Measurements from ENCODE around the gene DMAP1. TPM values are rescaled to one million over a fixed set of nuclear protein-coding genes. Genes with fewer than 3 reads are reported as not detected.

The DMAP1 gene
- total RNA-seq, 1 donor from 2014 or later = 54.6 TPM

DNA sequence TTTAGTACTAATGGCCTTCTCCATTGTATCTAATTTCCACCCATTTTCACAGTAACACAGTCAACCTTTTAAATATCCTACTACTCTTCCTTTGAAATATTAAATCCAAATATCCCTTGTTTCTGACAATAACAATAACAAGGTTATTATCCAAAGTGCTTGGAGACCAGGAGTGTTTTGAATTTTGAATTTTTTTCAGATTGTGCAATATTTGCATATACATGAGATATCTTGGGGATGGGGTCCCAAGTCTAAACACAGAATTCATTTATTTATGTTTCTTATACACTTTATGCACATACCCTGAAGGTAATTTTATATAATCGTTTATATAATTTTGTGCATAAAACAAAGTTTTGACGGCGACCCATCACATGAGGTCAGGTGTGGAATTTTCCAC is 17.5 kb downstream of the DMAP1 start:
- H3K27ac Mint-ChIP-seq = no peak overlapping the region
- no peak overlapping the region for H3K4me3 Mint-ChIP-seq
- H3K9me3 Mint-ChIP-seq = no peaks in the 10 kb centered on the region
- DNase-seq (ENCODE audit: extremely low spot score, unreplicated experiment) = no peak
- peaks cover 8% of the 10 kb centered on the region for H3K4me1 Mint-ChIP-seq (ENCODE audit: unreplicated experiment)
- TF ChIP-seq, protein P1, sequence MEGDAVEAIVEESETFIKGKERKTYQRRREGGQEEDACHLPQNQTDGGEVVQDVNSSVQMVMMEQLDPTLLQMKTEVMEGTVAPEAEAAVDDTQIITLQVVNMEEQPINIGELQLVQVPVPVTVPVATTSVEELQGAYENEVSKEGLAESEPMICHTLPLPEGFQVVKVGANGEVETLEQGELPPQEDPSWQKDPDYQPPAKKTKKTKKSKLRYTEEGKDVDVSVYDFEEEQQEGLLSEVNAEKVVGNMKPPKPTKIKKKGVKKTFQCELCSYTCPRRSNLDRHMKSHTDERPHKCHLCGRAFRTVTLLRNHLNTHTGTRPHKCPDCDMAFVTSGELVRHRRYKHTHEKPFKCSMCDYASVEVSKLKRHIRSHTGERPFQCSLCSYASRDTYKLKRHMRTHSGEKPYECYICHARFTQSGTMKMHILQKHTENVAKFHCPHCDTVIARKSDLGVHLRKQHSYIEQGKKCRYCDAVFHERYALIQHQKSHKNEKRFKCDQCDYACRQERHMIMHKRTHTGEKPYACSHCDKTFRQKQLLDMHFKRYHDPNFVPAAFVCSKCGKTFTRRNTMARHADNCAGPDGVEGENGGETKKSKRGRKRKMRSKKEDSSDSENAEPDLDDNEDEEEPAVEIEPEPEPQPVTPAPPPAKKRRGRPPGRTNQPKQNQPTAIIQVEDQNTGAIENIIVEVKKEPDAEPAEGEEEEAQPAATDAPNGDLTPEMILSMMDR (conservative IDR thresholded peaks at IDR 0.05) = no peak
- peaks cover 31% of the 10 kb centered on the region for H3K36me3 Mint-ChIP-seq
- no peaks in the 10 kb centered on the region for H3K27me3 Mint-ChIP-seq

DNA sequence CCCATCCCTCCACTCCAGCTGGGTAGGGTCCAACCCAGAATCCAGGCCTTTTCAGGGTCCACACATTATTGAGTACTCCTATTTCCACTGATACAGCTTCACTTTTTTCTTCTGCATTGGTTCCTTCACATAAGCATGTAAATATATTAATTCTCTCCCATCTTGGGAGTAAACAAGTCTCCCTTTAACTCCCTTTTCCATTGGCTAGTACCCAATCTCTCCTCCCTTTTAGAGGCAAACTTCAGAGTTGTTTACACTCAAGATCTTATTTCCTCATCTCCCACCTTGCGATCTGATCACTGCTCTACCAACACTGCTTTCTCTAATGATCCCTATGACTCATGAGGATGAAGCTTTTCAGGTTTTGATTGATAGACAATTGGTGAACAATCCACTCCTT is 20.3 kb downstream of the DMAP1 start:
- Mint-ChIP-seq H3K27me3 (no peaks in the 10 kb centered on the region), H3K9me3 (no peaks in the 10 kb centered on the region), H3K4me1 (ENCODE audit: unreplicated experiment) (peaks cover 19% of the 10 kb centered on the region), H3K4me3 (no peak overlapping the region), H3K36me3 (peaks cover 24% of the 10 kb centered on the region), H3K27ac (no peak overlapping the region)
- no peak for DNase-seq (ENCODE audit: extremely low spot score, unreplicated experiment)
- TF ChIP-seq, protein P1 (conservative IDR thresholded peaks at IDR 0.05) = no peak

DNA sequence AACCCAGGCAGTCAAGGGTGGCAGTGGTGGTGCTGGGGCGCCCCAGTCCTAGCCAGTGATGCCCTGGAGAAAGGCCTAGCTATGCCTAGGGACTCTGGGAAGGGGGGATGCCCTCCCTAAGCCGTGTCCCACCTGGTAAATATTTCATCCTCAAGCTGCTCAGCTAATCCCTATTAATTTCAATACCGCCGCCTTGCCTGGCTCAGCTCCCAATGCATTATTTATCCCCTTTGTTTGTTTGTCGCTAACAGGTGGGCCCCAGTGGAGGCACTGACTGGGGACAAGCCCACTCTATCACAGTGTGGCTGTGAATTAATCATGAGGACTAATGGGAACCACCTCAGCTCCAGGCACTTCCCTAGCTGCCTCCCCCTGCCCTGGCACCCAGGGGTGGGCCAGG is 22.5 kb downstream of the DMAP1 start:
- TF ChIP-seq, protein P1 (conservative IDR thresholded peaks at IDR 0.05) = no peak
- DNase-seq (ENCODE audit: extremely low spot score, unreplicated experiment) = no peak

DNA sequence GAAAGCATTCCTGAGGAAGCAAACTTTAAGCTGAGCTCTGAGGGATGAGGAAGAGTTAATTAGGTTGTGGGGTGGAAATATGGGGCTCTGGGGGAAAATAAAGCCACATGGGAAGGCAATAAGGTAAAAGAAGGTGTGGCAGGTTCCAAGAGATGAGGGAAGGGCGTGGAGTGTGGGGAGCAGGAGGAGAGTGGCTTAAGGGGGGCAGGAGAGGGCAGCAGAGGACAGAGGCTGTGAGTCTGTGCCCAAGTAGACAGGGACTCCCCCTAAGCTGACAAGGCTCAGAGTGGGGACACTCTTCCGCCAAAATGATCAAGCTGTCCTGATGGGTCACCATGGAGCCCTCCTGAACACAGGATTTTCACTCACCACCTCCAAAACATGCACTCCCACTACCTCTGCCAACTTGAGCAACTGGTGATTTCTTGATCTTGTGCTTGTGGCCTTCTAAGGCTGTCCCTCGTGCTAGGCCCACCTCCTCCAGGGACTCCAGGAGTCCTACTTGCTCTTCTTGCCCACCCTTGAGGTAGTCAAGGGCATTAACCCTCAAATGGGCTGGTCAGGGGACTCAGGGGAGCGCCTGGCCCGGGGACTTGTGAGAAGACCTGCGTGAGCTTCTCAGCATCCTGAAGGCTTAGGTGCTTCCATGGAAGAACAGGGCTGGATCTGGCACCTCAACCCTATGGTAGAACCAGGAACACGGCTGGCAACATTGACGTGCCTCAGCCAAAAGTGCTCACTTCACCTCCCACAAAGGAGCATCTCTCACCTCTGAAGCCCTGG is 23.4 kb downstream of the DMAP1 start:
- H3K9me3 Mint-ChIP-seq = no peaks in the 10 kb centered on the region
- peaks cover 44% of the 10 kb centered on the region for H3K4me1 Mint-ChIP-seq (ENCODE audit: unreplicated experiment)
- H3K4me3 Mint-ChIP-seq = no peak overlapping the region
- no peak for DNase-seq (ENCODE audit: extremely low spot score, unreplicated experiment)
- H3K36me3 Mint-ChIP-seq = peaks cover 27% of the 10 kb centered on the region
- H3K27ac Mint-ChIP-seq = no peak overlapping the region
- no peaks in the 10 kb centered on the region for H3K27me3 Mint-ChIP-seq
- TF ChIP-seq, protein P1 (conservative IDR thresholded peaks at IDR 0.05) = no peak

More for the DNA sequence above, 22.5 kb downstream of the DMAP1 start:
- H3K4me1 Mint-ChIP-seq (ENCODE audit: unreplicated experiment) = peaks cover 35% of the 10 kb centered on the region
- no peaks in the 10 kb centered on the region for H3K27me3 Mint-ChIP-seq
- no peaks in the 10 kb centered on the region for H3K9me3 Mint-ChIP-seq
- peaks cover 24% of the 10 kb centered on the region for H3K36me3 Mint-ChIP-seq
- H3K27ac Mint-ChIP-seq = no peak overlapping the region
- H3K4me3 Mint-ChIP-seq = no peak overlapping the region

DNA sequence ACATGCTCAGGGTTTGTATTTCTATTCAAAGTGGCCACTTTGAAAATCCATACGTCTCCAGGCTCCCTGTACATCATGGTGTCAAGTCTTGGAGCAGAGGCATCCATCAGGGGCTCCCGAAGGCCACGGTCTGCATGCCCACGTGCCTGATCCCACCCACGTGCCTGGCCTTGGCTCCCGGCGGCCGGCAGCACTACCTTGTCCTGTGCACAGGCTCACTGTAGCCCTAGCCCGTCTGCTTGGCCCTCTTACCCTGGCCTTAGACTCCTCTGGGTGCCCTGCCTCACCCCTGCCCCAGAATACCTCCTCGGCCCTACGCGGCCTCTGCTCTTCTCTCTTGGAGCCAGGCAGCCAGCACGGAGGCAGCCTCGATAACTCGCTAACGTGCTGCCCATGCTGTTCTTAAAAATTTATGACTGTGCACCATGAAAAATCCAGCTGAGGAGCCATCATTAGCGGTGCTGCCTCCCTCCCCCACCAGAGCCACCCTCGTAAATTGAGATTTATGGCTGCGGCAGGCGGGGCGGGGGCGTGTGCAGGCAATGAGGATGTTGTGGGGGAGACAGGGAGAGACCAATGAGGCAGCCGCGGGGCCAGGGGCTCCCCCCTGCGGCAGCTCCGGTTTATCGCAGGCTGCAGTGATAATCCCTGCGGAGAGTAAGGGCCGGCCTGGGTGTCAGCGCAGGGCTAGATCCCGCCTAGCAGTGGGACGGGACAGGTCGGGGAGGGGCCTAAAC is 24.6 kb downstream of the DMAP1 start:
- H3K4me1 Mint-ChIP-seq (ENCODE audit: unreplicated experiment) = peaks cover 49% of the 10 kb centered on the region
- peak overlapping the region; percentile 58 for H3K27ac Mint-ChIP-seq
- H3K9me3 Mint-ChIP-seq = no peaks in the 10 kb centered on the region
- no peaks in the 10 kb centered on the region for H3K27me3 Mint-ChIP-seq
- DNase-seq (ENCODE audit: extremely low spot score, unreplicated experiment) = peak; percentile 83
- peak overlapping the region; percentile 68 for H3K4me3 Mint-ChIP-seq
- peaks cover 29% of the 10 kb centered on the region for H3K36me3 Mint-ChIP-seq
- TF ChIP-seq, protein P1 (conservative IDR thresholded peaks at IDR 0.05) = peak; percentile 81

Measured in type B pancreatic cell (in vitro differentiated cells).